ENCODE results near the gene FMO5.
"Not testable (repeated sequence)": the region's sequence is repeated elsewhere in the genome, so short reads cannot be mapped to it uniquely, and the experiment has no call there.

FMO5 gene

DNA sequence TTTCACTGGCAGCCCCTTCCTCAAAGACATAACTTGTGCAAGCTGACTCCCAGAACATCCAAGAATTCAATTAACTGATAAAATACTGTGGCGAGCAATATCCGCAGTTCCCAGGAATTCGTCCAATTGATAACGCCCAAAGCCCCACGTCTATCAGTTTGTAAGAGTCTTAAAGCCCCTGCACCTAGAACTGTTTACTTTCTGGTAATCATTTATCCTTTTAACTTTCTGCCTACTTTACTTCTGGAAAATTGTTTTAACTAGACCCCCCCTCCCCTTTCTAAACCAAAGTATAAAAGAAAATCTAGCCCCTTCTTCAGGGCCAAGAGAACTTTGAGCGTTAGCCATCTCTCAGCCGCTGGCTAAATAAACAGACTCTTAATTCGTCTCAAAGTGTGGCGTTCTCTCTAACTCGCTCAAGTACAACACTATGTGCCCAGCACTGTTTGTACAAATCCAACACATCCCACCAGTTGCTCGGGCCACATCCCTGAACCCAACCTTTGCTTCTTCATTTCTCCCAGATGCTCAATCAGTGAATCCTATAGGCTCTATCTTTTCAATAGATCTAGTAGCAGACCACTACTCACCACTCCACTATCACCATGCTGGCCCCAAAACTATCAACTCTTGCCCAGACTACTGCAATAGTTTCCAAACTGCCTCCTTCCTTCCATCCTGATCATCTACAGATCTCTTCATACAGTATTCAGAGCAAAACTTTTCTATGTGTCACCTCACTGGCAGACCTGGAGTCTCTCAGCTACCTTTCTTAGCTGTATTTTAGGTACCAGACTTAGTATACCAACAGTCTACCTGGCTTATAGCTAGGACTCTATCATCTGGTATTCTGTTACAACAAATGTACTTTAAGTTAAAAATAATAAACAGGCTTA lies 14.0 kb upstream of the FMO5 start:
- no peak for DNase-seq (ENCODE audit: low spot score)

DNA sequence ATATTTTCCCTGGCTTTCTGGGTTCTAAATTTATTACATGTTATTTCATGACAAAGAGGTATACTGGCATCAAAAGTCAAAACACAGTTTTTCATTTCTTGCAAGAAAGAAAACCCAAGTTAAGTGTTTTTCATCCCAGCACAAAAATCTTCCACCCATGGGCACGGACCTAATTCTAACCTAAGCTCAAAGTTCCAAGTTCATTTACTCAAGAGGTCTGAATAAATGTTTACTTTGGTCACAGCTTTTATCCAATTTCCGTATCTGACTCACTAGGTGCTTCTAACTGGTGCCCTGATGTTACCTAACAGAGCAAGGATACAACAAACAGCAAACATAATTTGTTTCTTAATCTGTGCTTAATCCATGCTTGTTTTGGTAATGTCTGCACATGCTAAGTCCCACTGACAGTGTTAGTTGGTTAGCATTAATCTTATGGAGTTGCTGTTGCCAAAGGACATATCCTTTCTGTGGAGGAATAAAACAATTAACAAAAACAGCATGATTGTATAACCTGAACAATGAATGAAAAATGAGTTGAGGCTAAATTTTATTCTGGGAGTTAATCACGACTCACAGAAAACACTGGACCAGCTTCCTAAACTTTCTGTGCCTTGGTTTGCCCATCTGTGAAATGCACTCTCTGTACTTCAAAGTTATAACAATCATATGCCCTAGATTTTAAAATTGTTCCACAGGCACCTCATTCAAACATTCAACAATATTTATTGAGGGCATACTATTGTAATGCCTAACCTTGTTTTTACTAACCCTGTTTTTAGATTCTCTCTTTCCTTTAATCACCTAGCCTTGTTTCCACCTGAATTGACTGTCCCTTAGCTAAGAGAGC lies 13.1 kb upstream of the FMO5 start:
- no peak for DNase-seq (ENCODE audit: low spot score)

DNA sequence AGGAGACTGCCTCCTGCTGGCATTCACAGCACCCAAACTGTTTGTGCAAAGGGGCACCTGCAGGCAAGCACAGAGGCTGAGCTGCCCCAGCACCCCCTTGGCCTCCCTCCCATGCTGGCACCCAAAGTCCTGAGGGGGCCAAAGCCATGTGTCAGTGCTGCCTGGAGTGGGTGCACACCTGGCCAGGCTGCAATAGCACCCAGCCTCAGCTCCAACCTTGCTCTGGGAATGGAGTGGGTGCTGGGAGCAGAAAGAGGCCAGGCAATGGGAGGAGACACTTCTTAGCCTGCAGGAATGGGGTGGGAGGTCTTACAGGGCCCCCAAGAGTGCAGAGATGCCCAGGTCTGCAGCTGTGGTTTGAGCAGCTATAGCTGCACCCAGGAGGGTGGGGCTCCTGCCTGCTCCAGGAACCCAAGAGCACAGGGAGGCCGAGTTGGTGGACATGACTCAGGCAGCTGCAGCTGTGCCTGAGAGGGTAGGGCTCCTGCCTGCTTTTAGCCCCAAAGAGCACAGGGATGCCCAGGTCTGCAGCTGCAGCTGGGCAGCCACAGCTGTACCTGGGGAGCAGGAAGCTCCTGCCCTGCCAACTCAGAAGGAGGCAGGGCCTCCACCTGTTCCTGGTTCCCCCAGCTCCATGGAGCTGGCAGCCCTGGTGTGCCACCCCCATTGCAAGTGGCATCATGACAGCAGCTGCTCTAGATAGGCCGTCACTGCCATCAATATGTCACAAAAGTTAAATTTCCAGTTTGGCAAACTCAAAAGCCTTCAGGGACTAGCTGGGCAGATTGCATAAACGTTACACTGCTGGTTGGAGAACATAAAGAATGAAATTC lies 12.0 kb upstream of the FMO5 start:
- no peak for DNase-seq (ENCODE audit: low spot score)

DNA sequence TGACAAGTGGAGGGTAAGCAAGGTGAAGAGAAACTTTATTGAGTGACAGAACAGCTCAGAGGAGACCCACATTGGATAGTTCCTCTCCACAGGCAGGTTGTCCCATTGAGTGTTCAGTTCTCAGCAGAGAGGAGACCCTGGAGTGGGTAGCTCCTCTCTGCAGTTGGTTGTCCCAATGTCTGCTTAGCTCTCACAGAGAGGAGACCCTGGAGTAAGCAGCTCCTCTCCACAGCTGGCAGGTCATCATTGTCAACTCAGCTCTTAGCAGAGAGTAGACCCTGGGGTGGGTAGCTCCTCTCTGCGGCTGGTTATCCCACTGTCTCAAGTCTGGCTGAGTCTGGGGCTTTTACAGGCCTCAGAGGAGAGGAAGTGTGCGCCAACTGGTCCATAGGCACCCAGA lies 11.3 kb upstream of the FMO5 start:
- no peak for DNase-seq (ENCODE audit: low spot score)

DNA sequence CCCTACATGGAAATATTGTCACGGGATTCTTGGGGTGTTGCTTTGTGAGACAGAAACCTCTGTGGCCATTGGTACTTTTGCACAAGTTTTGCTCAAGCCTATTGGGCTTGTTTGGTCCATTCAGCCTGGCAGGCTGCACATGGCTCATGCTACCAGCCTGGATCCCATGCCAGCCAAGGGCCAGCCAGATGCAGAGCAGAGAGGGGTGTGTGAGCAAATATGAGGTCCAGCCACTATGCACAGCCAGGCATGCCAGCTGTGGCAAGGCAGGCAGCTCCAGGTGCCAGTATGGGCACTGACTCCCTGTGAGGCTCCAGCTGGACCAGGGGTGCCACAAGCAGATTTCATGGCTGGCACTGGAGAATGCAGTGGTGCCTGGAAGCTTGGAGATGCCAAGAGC lies 10.7 kb upstream of the FMO5 start:
- DNase-seq (ENCODE audit: low spot score) = no peak

DNA sequence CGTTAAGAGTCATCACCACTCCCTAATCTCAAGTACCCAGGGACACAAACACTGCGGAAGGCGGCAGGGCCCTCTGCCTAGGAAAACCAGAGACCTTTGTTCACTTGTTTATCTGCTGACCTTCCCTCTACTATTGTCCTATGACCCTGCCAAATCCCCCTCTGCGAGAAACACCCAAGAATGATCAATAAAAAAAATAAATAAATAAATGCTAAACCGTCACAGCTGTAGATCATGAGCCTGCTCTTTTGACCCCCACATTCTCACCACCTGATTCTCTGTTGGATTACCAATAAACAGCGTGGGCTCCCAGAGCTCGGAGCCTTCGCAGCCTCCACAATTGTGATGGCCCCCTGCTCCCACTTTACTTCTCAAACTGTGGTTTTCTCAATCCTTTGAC lies 8.8 kb upstream of the FMO5 start:
- not testable (repeated sequence) for DNase-seq (ENCODE audit: low spot score)

DNA sequence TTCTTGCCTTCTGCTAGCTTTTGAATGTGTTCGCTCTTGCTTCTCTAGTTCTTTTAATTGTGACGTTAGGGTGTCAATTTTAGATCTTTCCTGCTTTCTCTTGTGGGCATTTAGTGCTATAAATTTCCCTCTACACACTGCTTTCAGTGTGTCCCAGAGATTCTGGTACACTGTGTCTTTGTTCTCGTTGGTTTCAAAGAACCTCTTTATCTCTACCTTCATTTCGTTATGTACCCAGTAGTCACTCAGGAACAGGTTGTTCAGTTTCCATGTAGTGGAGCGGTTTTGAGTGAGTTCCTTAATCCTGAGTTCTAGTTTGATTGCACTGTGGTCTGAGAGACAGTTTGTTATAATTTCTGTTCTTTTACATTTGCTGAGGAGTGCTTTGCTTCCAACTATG lies 5.9 kb upstream of the FMO5 start:
- not testable (repeated sequence) for DNase-seq (ENCODE audit: low spot score)

DNA sequence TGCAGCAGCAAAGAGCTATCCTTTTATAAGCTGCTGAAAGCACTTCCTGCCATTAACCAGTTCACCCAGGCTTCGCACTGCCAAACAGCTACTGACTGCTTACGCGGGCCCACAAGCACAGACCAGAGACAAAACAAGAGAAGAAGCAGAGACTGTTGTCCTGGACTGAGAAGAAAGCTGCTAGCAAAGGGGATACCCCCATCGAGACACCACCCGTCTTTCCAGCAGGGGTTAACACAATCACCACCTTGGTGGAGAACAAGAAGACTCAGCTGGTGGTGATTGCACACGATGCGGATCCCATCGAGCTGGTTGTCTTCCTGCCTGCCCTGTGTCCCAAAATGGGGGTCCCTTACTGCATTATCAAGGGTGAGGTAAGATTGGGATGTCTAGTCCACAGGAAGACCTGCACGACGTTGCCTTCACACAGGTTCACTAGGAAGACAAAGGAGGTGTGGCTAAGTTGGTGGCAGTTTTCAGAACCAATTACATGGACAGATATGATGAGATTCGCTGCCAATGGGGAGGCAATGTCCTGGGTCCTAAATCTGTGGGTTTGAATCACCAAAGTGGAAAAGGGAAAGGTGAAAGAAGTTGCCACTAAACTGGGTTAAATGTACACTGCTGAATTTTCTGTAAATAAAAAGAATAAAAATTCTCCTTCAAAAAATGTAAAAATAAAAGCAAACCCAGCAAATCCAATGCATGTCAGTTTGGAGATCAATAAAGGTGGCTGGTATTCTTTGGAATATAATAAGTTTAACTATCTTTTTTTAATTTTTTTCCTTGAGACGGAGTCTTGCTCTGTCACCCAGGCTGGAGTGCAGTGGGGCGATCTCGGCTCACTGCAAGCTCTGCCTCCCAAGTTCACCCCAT lies 1.2 kb downstream of the FMO5 start:
- DNase-seq (ENCODE audit: low spot score) = no peak

DNA sequence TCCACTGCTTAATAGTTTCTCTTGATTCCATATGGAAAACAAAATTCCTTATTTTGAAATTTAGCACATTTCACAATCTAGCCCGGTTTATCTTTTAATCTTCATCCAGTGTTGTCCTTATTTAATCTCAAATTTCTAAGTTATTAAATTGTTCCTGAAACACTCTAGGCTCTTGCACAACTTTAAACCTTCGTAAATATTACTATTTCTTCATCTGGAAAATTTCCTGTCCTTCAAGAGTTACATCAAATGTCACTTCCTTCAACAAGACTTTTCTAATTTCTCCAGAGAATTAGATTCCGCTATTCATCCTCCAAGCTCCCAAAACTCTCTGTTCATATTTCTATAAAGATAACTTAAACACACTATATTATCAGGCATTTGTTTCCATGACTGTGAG lies 6.5 kb downstream of the FMO5 start:
- no peak for DNase-seq (ENCODE audit: low spot score)

DNA sequence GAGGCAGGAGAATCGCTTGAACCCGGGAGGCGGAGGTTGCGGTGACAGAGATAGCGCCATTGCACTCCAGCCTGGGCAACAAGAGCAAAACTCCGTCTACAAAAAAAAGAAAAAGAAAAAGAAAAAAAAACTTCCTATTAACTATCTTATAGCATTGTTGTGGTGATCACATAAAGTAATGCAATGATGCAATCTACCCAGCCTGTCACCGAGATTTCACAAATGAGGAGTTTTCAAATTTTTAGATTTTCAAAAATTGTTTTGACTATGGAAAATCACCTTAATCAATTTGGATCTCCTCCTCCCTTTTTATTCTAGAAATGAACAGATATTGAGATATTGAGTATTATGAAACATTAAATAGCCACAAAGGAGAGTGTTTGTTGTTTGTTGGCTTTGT lies 8.0 kb downstream of the FMO5 start:
- DNase-seq (ENCODE audit: low spot score) = no peak

DNA sequence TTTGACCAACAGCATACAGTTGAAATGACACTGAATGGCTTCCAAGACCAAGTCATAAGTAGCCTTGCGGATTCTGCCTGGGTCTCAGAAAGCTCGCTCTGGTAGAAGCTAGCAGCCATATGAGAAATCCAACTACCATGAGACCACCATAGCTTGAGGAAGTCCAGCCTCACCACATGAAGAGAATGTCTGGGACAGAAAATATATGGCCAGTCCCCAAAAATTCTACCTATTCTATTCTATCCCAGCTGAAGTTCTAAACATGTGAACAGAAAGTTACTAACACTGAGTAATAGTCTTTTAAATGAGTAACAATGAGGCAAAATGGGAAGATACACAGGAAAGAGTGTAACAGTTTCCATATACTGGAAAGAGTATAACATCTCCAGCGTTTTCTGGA lies 9.0 kb downstream of the FMO5 start:
- DNase-seq (ENCODE audit: low spot score) = no peak

DNA sequence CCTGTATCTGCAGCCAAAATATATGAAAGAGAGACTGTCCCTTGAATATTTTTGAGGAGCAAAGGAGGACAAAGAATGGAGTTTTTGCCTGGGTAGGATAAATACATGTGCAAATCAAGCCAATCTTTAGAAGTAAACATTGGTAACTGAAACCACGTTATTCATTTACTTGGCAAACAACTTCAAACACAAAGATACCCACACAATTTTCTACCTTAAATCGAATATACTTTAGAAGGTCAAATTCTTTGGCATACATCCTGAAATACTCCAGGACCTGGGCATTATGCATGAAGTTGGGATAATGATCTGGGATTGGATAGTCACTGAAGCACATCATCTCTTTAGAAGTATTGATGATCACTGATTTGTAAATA lies 9.6 kb downstream of the FMO5 start:
- no peak for DNase-seq (ENCODE audit: low spot score)

DNA sequence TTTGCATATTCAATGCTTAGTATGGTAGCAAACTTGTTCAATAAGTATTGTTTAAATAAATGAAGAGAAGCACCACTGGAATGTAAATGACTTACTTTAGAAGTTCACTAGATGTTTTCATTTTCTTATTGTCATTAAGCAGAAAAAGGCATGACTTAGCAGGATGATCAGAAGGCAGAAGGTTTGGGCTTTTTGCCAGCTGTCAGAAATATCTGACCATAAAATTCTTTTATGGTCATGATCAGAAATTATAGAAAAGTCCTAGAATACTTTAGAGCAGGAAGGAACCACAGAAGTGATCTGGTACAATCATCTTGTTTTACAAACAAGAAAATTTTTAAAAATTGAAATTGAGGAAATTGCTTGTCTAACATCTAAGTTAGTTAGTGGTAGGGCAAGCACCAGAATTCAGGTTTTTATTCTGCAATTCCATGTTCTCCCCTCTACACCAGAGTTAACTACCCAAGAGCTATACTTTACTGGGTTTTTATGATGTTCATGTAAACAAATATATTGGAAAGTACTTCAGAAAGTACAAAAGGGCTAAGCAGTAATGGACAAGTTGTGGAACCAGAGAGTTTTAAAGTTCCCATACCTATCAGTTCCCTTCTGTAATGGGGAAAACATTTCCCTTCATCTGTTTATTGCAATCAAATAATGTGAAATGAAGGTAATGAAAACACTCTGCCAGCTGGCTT lies 10.1 kb downstream of the FMO5 start:
- DNase-seq (ENCODE audit: low spot score) = peak; percentile 16

DNA sequence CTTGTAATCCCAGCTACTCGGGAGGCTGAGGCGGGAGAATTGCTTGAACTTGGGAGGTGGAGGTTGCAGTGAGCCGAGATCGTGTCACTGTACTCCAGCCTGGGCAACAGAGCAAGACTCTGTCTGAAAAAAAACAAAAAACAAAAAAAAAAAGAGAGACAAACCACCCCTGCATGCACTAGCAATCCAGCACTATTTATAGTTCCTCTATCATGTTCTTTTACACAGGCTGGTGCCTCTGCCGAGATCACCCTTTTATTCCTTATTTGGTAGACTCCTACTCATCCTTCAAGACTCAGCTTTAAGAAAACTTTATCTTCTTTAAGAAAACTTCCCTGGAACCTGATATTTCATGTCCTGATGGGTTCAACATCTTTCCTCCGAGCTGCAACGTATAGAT lies 10.8 kb downstream of the FMO5 start:
- peak; percentile 26 for DNase-seq (ENCODE audit: low spot score)

DNA sequence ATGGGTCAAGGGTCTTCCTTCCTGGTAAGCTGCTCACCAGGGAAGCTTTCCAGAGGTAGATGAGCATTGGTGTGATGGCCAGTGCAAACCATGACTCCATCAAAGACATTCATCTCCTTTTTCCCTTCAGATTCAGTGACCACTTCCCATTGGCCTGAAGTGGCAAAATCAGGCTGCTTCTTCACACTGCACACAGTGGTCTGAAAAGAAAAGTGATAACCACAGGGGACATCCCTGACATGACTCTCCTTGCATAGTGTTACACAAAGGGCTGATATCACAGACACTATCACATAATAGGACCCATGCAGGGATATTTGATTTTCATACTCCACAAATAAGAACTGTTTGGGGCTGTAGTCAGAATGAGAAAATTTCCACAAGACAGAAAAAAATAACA lies 11.9 kb downstream of the FMO5 start:
- DNase-seq (ENCODE audit: low spot score) = no peak

DNA sequence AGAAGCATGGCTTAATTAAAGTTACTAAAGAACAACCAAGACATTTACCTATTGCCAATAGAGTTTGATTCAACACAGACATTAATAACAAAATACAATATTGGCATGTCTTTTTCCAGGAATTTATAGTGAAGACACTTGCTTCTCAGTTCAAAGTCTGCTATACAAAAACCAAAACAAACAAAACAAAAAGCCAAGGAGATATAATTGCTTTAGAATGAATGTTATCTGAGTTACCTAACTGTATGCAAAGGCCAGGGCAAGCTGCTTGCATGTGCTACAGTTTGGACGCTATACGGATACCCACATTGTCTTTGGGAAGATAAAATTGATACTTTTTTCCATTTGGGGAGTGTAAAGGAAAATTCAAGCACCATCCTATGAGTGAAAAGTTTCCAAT lies 13.6 kb downstream of the FMO5 start:
- no peak for DNase-seq (ENCODE audit: low spot score)

DNA sequence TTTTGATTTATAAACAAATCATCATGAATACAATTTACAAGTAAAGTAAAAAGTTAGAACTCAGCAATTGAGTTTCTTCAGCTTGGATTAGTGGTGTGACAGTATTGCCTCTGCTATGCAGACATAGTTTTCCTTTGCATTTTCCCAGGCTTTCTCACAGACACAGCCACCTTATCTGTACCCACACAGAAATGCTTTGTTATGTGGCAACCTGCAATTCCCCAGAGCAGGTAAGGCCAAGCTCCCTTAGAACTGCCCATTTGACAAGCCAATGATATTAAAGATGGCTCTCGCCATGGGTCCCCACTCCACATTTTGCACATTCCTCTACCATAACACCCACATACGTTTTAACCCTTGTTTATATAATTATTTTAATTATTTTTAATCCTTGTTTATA lies 14.2 kb downstream of the FMO5 start:
- DNase-seq (ENCODE audit: low spot score) = no peak

DNA sequence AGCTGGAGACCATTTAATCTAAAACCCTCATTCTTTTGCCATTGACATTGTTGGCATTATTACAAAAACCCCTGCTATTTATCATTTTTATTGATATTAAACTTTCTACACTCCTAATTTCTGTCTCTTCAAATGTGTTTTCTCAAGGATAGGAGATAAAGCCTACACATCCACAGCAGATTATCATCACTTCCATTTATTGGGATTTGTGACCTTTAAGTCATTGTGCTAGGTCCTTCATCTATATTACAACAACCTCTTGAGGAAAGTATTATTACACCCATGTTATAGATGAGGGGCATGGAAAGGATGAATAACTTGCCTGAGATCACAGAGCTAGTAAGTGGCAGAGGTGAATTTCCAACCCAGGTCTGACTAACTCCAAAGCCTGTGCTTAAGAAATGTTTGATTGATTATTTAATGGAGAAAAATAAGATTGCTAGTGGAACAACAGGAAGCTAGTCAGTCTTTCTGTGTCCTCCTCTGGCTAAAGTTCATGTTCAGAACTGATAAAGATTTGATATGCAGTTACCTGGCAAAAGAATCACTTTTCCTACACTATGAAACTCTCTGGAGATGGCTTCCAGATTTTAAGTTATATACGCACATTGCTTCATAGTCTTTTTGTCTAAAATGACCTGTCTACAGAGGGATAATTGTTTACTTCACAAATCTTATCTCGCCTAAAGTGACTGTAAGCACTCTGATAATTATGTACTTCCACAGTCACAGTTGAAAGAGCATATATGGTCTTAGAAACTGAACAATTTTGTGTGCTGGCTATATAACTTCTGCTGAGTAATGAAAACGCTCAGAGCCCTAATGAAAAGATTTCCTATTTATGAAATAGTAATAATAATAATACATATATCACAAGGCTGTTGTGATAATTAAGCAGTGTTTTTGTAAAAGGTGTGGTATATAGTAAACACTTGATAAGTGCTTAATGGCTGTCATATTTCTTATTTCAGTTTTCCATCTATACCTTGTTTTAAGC lies 15.0 kb downstream of the FMO5 start:
- DNase-seq (ENCODE audit: low spot score) = no peak

DNA sequence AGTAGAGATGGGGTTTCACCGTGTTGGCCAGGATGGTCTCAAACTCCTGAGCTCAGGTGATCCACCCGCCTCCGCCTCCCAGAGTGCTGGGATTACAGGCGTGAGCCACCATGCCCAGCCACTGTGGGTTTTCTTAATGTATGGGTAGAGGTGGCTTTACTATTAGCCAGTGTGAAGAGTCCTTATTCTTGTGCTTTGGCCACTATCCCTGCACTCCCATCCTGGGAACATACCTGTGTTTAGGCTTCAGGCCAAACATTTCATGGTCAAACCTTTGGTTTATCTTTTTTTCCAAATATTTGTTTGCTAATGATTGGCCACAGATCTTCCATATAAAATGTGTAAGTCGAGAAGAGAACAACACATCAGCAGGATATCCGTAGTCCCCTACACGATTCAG lies 16.5 kb downstream of the FMO5 start:
- DNase-seq (ENCODE audit: low spot score) = no peak

DNA sequence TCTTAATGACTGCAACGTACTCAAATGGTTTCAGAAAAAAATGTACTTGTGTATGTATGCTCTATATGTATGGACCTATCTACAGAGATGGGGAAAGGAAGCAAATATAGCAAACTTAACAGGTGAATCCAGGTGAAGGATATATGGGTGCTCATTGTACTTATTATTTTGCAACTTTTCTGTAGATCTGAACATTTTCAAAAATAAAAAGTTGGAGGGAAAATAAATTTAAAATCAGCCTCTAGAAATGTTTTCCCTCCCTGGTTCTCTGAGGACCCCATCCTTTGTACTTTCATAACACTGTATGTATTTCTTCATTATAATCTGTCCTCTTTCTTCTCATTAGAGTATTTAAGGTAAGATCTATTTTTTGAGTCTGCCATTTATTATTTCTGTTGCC lies 17.9 kb downstream of the FMO5 start:
- DNase-seq (ENCODE audit: low spot score) = no peak
